Ectodermal cell (in vitro differentiated cells): ENCODE results near the gene FUOM.
"Not testable (repeated sequence)": the region's sequence is repeated elsewhere in the genome, so short reads cannot be mapped to it uniquely, and the experiment has no call there.

Source experiments
- H3K27ac ChIP-seq: 2 replicates; pipeline ENCODE4 v1.7.0; 2013; ENCODE audit warnings: mild to moderate bottlenecking, low read depth, low read length; ENCODE audit not compliant: insufficient read depth, poor library complexity, severe bottlenecking
- H3K27me3 ChIP-seq: 2 replicates; pipeline ENCODE4 v1.7.0; 2013; ENCODE audit warnings: mild to moderate bottlenecking, low read length; ENCODE audit not compliant: insufficient read depth, control insufficient read depth, poor library complexity, severe bottlenecking
- H3K36me3 ChIP-seq: one replicate; pipeline ENCODE4 v1.7.0; 2013; ENCODE audit warnings: low read length; ENCODE audit not compliant: control insufficient read depth, insufficient read depth
- H3K4me1 ChIP-seq: one replicate; pipeline ENCODE4 v1.7.0; 2013; ENCODE audit warnings: low read length; ENCODE audit not compliant: control insufficient read depth, insufficient read depth
- H3K4me3 ChIP-seq: 2 replicates; pipeline ENCODE4 v1.7.0; 2013; ENCODE audit warnings: low read depth, low read length, control low read depth; ENCODE audit not compliant: insufficient read depth
- H3K9me3 ChIP-seq: 2 replicates; pipeline ENCODE4 v1.7.0; 2013; ENCODE audit warnings: mild to moderate bottlenecking, low read length, moderate library complexity; ENCODE audit not compliant: control insufficient read depth
- WGBS, 2 experiments: methylation state at CpG; one replicate each; pipeline ENCODE4 v1.1.7; 2013; ENCODE audit warnings: missing lambda C conversion rate in 2 of 2; 5-methylcytosine and 5-hydroxymethylcytosine counted together

Gene FUOM

DNA sequence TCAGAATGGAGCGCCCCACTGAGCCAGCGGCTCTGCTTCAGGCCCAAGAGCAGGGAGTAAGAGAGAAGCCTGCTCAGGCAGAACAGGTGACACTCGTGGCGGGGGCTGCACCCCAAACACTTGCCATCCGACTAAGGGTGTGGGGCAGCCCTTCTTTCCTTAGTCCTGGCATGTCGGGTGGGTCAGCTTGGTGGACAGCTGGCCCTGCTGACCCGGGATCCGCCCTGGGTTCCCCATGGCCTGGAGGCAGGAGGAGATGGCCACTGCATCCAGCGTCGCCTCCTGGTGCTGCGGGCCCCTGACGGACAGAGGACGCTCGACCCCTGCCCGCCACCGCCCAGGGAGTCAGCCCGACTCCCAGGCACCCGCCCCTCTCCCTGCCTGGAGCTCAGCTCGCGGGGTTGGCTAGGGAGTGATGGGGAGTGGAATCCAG lies 20.0 kb upstream of the FUOM start:
- H3K4me1 ChIP-seq = no peaks in the 10 kb centered on the region
- 26 to 28% methylated on average over 20 of the region's 20 CpGs for WGBS, 2 experiments

DNA sequence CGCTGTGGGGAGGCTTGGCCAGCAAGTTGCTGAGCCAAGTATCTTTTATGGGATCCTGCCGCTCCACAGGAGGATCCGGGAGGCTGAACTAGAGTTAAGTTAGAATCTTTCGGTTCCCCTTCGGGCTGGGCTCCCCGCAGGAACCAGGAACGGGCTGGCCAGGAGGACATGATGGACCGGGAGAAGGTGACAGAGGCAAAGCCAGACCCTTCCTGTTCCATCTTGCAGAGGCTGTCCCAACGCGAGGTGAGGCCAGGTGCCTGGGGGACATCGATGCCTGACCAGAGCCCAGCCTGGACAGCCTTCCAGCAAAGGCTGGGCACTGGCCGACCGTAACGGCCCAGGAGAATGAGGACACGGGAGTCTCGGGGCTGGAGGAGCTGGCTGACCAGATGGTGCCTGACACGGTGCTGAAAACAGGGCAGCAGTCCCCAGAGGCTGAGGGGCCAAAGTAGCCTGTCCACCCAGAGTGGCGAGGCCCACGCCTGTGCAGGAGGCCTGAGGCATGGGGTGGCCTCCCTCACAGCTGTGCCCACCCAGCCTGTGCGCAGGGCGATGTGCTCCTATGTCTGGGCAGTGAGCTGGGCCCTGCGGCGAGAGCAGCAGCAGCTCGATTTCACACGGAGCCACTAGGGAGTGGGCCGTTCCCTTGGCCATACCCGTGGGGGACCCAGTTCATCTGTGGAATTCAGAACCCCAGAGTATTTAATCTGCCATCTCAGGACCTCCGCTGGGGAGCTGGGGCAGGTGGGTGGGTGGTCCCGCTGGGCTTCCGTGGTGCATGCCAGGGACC lies 19.4 kb upstream of the FUOM start:
- Histone ChIP-seq H3K4me3 (no peak overlapping the region), H3K4me1 (peaks cover 4% of the 10 kb centered on the region), H3K9me3 (no peaks in the 10 kb centered on the region), H3K27ac (no peak overlapping the region), H3K36me3 (no peaks in the 10 kb centered on the region), H3K27me3 (peaks cover 61% of the 10 kb centered on the region)
- 88% methylated on average over 30 of the region's 30 CpGs for WGBS, 2 experiments

More for the DNA sequence above, 20.0 kb upstream of the FUOM start:
- H3K4me3 ChIP-seq = peak overlapping the region; percentile 60
- H3K27me3 ChIP-seq = peaks cover 61% of the 10 kb centered on the region
- no peaks in the 10 kb centered on the region for H3K9me3 ChIP-seq
- no peaks in the 10 kb centered on the region for H3K36me3 ChIP-seq
- H3K27ac ChIP-seq = no peak overlapping the region

- 89 to 91% methylated on average over 5 of the region's 5 CpGs for WGBS, 2 experiments
- H3K36me3 ChIP-seq = not testable (repeated sequence)
These were observed 18.4 kb upstream of the FUOM start for GRCh38 chr10:133376183-133376582.

DNA sequence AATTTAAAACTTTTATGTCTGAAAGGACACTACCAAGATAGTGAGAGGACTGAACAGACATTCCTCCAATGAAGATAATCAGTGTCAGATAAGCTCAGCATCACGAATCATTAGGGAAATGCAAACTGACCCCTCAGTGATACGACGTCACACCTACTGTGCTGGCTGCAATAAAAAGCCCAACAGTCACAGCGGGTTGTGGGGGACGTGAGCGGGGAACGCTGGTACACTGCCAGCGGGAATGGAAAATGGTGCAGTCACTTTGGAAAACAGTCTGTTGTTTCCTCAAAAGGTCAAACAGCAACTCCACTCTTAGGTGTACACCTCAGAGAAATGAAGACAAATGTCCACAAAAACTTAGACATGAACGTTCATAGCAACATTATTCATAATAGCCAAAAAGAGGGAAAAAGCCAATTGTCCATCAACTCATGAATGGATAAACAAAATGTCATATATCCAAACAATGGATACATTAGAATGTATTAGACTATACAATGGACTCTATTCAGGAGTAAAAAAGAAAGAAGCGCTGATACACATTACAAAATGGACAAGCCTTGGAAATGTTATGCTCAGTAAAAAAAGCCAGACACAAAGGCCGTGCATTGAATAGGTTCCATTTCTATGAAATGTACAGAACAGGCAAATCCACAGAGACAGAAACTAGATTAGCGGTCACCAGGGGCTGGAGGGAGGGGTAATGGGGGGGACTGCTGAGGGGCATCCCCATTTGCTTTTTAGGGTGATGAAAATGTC lies 17.7 kb upstream of the FUOM start:
- peaks cover 8% of the 10 kb centered on the region for H3K36me3 ChIP-seq
- peaks cover 61% of the 10 kb centered on the region for H3K27me3 ChIP-seq
- H3K4me3 ChIP-seq = no peak overlapping the region
- WGBS, 2 experiments = 72 to 75% methylated on average over 12 of the region's 12 CpGs
- no peaks in the 10 kb centered on the region for H3K9me3 ChIP-seq
- no peak overlapping the region for H3K27ac ChIP-seq
- H3K4me1 ChIP-seq = peaks cover 5% of the 10 kb centered on the region

More at GRCh38 chr10:133376183-133376582, 18.4 kb upstream of the FUOM start:
- H3K27ac ChIP-seq, H3K4me1 ChIP-seq, H3K4me3 ChIP-seq, H3K9me3 ChIP-seq: not testable (repeated sequence)
- peaks cover 61% of the 10 kb centered on the region for H3K27me3 ChIP-seq

DNA sequence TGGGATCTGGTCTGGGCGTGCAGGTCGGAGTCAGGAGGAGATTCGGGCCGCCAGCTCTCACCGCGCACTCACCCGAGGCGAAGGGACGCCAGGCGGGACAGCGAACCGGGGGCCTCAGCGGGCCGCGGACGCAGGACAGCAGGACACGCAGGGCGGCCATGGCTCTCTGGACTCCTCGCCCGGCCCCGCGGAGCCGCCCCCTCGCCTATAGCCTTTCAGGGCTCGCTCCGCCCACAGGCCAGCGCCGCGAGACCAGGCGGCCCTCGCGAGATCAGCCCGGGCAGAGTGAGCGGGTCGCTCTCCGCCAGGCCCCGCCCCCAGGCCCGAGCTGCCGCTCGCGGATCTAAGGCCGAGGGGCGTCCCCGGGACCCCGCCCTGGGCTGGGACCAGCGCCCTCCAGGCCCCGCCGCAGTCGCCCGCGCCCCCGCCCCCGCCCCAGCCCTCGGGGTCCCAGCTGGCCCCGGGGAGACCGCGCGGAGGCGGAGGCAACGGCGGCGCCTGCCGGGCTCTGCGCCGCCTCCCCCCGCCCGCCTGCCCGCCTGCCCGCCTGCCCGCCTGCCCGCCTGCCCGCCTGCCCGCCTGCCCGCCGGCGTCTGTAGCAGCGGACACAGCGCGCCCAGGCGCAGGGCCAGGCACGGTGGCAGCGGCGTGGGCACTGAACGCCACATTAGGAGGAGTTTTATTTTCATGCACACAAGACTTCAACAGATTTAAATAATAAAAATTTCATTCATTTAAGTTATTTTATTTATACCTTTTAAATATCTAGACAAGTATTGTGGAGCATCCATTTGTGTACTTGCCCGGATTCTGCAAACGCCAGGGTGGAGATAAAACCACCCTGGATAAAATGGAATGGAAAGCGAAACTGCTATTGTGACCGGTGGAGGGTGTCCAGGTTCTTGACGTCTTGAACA lies 15.6 kb upstream of the FUOM start, which contains the start of gene ECHS1:
TSS of gene ECHS1 (minus strand) at position 181 of the 917 bp plus-strand sequence. CDS start at position 160, 21 bp downstream.
- Histone ChIP-seq H3K27ac (no peak within 1 kb of the TSS), H3K4me3 (peak within 1 kb of the TSS; percentile 73), H3K9me3 (no peaks in the 10 kb centered on the region), H3K36me3 (peaks cover 23% of the 10 kb centered on the region), H3K4me1 (peaks cover 5% of the 10 kb centered on the region), H3K27me3 (peaks cover 45% of the 10 kb centered on the region)
- 5% methylated on average over 88 of the region's 89 CpGs for WGBS, 2 experiments

GRCh38 chr10:133372507-133372906 lies 14.7 kb upstream of the FUOM start:
- Histone ChIP-seq H3K4me3 (peak overlapping the region; percentile 73), H3K27me3 (peaks cover 36% of the 10 kb centered on the region), H3K27ac (no peak overlapping the region), H3K36me3 (peaks cover 28% of the 10 kb centered on the region), H3K9me3 (no peaks in the 10 kb centered on the region), H3K4me1 (peaks cover 5% of the 10 kb centered on the region)
- WGBS, 2 experiments = 55 to 57% methylated on average over 17 to 20 of the region's 20 CpGs

- Histone ChIP-seq H3K27me3 (peaks cover 13% of the 10 kb centered on the region), H3K9me3 (no peaks in the 10 kb centered on the region), H3K36me3 (peaks cover 46% of the 10 kb centered on the region), H3K4me1 (peaks cover 5% of the 10 kb centered on the region), H3K4me3 (no peak overlapping the region), H3K27ac (no peak overlapping the region)
- WGBS, 2 experiments = 95% methylated on average over 24 of the region's 24 CpGs
These were observed 12.4 kb upstream of the FUOM start for GRCh38 chr10:133370030-133370786.

DNA sequence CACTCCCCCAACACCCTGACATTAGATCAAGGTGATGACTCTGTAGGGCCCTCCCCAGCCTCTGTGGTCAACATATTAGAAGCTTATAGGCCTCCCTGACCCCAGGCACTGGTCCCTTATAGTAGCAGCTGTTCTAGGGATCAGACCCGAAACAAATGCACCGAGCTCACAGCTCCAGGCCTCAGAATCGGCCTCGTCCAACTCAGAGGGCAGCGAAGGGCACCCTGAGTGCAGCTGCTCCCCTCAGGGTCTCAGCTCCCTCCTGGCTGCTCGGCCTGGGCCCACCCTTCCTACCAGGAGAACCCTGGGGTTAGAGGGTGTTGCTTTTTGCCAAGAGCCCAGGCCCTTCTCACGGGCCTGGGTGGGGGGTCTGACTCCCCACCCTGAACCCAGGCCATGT lies 10.3 kb upstream of the FUOM start:
- Histone ChIP-seq H3K27ac (no peak overlapping the region), H3K9me3 (no peaks in the 10 kb centered on the region), H3K4me3 (no peak overlapping the region), H3K4me1 (peaks cover 5% of the 10 kb centered on the region), H3K36me3 (peaks cover 53% of the 10 kb centered on the region), H3K27me3 (no peaks in the 10 kb centered on the region)
- 93 to 94% methylated on average over 7 of the region's 7 CpGs for WGBS, 2 experiments

- H3K9me3 ChIP-seq, H3K4me1 ChIP-seq, H3K27ac ChIP-seq, H3K4me3 ChIP-seq, H3K27me3 ChIP-seq: not testable (repeated sequence)
- whole genome bisulfite sequencing, 2 experiments = 80 to 100% methylated on average over 1 of the region's 7 CpGs
- peaks cover 59% of the 10 kb centered on the region for H3K36me3 ChIP-seq
These were observed 9.6 kb upstream of the FUOM start for GRCh38 chr10:133367461-133367860.
